Measurements from ENCODE around the gene EIF1B. TPM values are rescaled to one million over a fixed set of nuclear protein-coding genes. Genes with fewer than 3 reads are reported as not detected.

Gene EIF1B
- total RNA-seq, 1 experiment from 2014 or later = 33.6 TPM

- TF ChIP-seq REST (IDR thresholded peaks at IDR 0.05; ENCODE audit: low read depth) = no peak
- TF ChIP-seq POLR2A (IDR thresholded peaks at IDR 0.05; ENCODE audit: borderline replicate concordance, extremely low read depth, insufficient read depth, insufficient read length) = no peak
- no peak for TF ChIP-seq ATF3 (IDR thresholded peaks at IDR 0.05)
- no peak for TF ChIP-seq FOSL1 (IDR thresholded peaks at IDR 0.05; ENCODE audit: low read depth)
- no peak for TF ChIP-seq ELF1 (IDR thresholded peaks at IDR 0.05; ENCODE audit: borderline replicate concordance, low read depth)
- no peak for TF ChIP-seq CTCF (IDR thresholded peaks at IDR 0.05 in 2 of 3, conservative IDR thresholded peaks at IDR 0.05 in 1 of 3; ENCODE audit: borderline replicate concordance in 1 of 3, insufficient read depth in 1 of 3, low read depth in 2 of 3, low read length in 2 of 3)
- no peak for TF ChIP-seq ZFX (IDR thresholded peaks at IDR 0.05)
- TF ChIP-seq TCF7L2 (IDR thresholded peaks at IDR 0.05; ENCODE audit: borderline replicate concordance, extremely low read depth, insufficient read depth, insufficient read length) = no peak
- TF ChIP-seq EZH2 (IDR thresholded peaks at IDR 0.05) = no peak
- TF ChIP-seq EGR1 (IDR thresholded peaks at IDR 0.05; ENCODE audit: low read depth) = no peak
Measured at GRCh38 chr3:40328374-40328773, 18.9 kb downstream of the EIF1B start (continued).
